Liver (tissue), 9 donors: ENCODE data around the gene TMEM98. TPM values are rescaled to one million over a fixed set of nuclear protein-coding genes. Genes with fewer than 3 reads are reported as not detected.
"Not testable (repeated sequence)": the region's sequence is repeated elsewhere in the genome, so short reads cannot be mapped to it uniquely, and the experiment has no call there.

Experiments
- DNase-seq: peaks from one replicate; pipeline ENCODE4 v3.0.0-alpha.2; 2017; ENCODE audit warnings: low spot score
- H3K27ac ChIP-seq, 2 donors: one replicate each; pipeline ENCODE4 v1.7.0; 2013; ENCODE audit warnings: inconsistent platforms in 2 of 2, low read length in 2 of 2, control low read depth in 1 of 2, low read depth in 1 of 2, mild to moderate bottlenecking in 1 of 2
- H3K27me3 ChIP-seq, 4 donors: one replicate each; pipeline versions ENCODE4 v1.6.1 to v1.7.0; 2013; ENCODE audit warnings: low read length in 3 of 4, inconsistent platforms in 1 of 4, mild to moderate bottlenecking in 1 of 4, moderate library complexity in 1 of 4; ENCODE audit not compliant: control insufficient read depth in 4 of 4, insufficient read depth in 4 of 4
- H3K36me3 ChIP-seq, 4 donors: one replicate each; pipeline versions ENCODE4 v1.6.1 to v1.7.0; 2013; ENCODE audit warnings: low read length in 3 of 4, mild to moderate bottlenecking in 3 of 4, low read depth in 1 of 4, moderate library complexity in 1 of 4; ENCODE audit not compliant: control insufficient read depth in 4 of 4, insufficient read depth in 3 of 4
- H3K4me1 ChIP-seq, 4 donors: one replicate each; pipeline versions ENCODE4 v1.6.1 to v1.7.0; 2013; ENCODE audit warnings: low read length in 3 of 4, mild to moderate bottlenecking in 3 of 4, moderate library complexity in 1 of 4; ENCODE audit not compliant: control insufficient read depth in 4 of 4, insufficient read depth in 4 of 4
- H3K4me3 ChIP-seq, 3 donors: one replicate each; pipeline versions ENCODE4 v1.6.1 to v1.7.0; 2013; ENCODE audit warnings: low read length in 3 of 3, control low read depth in 1 of 3, low read depth in 1 of 3, mild to moderate bottlenecking in 1 of 3
- H3K9ac ChIP-seq, 2 donors: one replicate each; pipeline ENCODE4 v1.7.0; 2013; ENCODE audit warnings: low read length in 2 of 2, mild to moderate bottlenecking in 2 of 2, moderate library complexity in 2 of 2, control low read depth in 1 of 2, low read depth in 1 of 2
- H3K9me3 ChIP-seq, 4 donors: one replicate each; pipeline versions ENCODE4 v1.6.1 to v1.7.0; 2013; ENCODE audit warnings: low read length in 3 of 4; ENCODE audit not compliant: control insufficient read depth in 4 of 4
- FOXA1 ChIP-seq: IDR thresholded peaks from 2 replicates; pipeline ENCODE4 v1.6.1; 2016; ENCODE audit warnings: antibody characterized with exemption
- FOXA2 ChIP-seq: IDR thresholded peaks from 2 replicates; pipeline ENCODE4 v1.6.1; 2016; ENCODE audit warnings: antibody characterized with exemption
- HNF4G ChIP-seq: IDR thresholded peaks from 2 replicates; pipeline ENCODE4 v1.6.1; 2016; ENCODE audit warnings: antibody characterized with exemption
- JUND ChIP-seq, 2 donors: IDR thresholded peaks; 2 replicates each; pipeline ENCODE4 v1.6.1; 2016; ENCODE audit warnings: antibody characterized with exemption in 2 of 2
- NR2F2 ChIP-seq: IDR thresholded peaks from 2 replicates; pipeline ENCODE4 v1.6.1; 2016; ENCODE audit warnings: antibody characterized with exemption
- RXRA ChIP-seq, 2 donors: IDR thresholded peaks; 2 replicates each; pipeline ENCODE4 v1.6.1; 2017 to 2018; ENCODE audit warnings: antibody characterized with exemption in 2 of 2, mild to moderate bottlenecking in 1 of 2
- SP1 ChIP-seq: IDR thresholded peaks from 2 replicates; pipeline ENCODE4 v1.6.1; 2018; ENCODE audit warnings: antibody characterized with exemption, mild to moderate bottlenecking
- TAF1 ChIP-seq: conservative IDR thresholded peaks from 2 replicates; pipeline ENCODE4 v1.6.1; 2016; ENCODE audit warnings: antibody characterized with exemption, mild to moderate bottlenecking
- WGBS: extraction: QIAGEN DNeasy Blood & Tissue Kit; methylation state at CpG from one replicate; pipeline ENCODE4 v1.1.7; 2013; 5-methylcytosine and 5-hydroxymethylcytosine counted together
- polyA plus RNA-seq, 2 donors: library from polyadenylated mRNA; stranded (reverse) in 1 of 2; unstranded in 1 of 2; fragments of 200-250 nt in 1 of 2; fragments of >200 nt in 1 of 2; fragmentation: Nextera tagmentation in 1 of 2; extraction: Ambion mirVana in 1 of 2; gene quantifications; one replicate each; pipeline versions ENCODE4 v1.2.1 to v1.2.3, GENCODE V29; 2013 to 2015
- total RNA-seq, 2 donors: library from RNA; depleted of rRNA; stranded (reverse); fragments of >200 nt; gene quantifications; one replicate each; pipeline ENCODE4 v1.2.3, GENCODE V29; 2014
- TF ChIP-seq, protein P1 (sequence below): IDR thresholded peaks from 2 replicates; pipeline ENCODE4 v1.6.1; 2016; ENCODE audit warnings: antibody characterized with exemption
- TF ChIP-seq, protein P2 (sequence below): IDR thresholded peaks from 2 replicates; pipeline ENCODE4 v1.6.1; 2016; ENCODE audit warnings: antibody characterized with exemption
- TF ChIP-seq, protein P3 (sequence below): IDR thresholded peaks from 2 replicates; pipeline ENCODE4 v1.6.1; 2016; ENCODE audit warnings: antibody characterized with exemption
- TF ChIP-seq, protein P4 (sequence below): IDR thresholded peaks from 2 replicates; pipeline ENCODE4 v1.6.1; 2016; ENCODE audit warnings: antibody characterized with exemption, mild to moderate bottlenecking
- donor health status: healthy.
- donor health status: healthy.
- donor health status: healthy.
- donor health status: healthy.
- donor health status: healthy.

Gene TMEM98
- total and polyA plus RNA-seq, 4 donors = 7.0 to 17.5 (median 10.7) TPM

DNA sequence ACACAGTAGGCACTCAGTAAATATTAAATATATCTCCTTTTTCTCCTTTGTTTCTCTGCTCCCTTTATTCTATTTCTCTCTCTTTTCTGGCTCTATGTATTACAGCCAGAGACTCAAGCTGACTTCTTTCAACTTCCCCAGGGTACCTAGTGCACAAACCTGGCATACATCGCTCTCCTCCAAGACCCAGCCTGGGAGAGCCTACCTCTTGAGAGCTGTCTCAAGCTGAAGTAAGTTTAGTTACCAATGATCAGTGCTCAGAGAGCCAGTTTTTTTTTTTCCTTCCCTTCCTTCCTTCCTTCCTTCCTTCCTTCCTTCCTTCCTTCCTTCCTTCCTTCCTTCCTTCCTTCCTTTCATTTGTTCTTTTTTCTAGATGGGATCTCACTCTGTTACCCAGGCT lies 19.8 kb downstream of the TMEM98 start (continued):
- TF ChIP-seq SP1 = no peak
- no peak for TF ChIP-seq HNF4G
- TF ChIP-seq NR2F2 = no peak
- no peak for TF ChIP-seq RXRA (IDR thresholded peaks at IDR 0.05)
- TF ChIP-seq JUND (IDR thresholded peaks at IDR 0.05) = no peak
- TF ChIP-seq, protein P1, sequence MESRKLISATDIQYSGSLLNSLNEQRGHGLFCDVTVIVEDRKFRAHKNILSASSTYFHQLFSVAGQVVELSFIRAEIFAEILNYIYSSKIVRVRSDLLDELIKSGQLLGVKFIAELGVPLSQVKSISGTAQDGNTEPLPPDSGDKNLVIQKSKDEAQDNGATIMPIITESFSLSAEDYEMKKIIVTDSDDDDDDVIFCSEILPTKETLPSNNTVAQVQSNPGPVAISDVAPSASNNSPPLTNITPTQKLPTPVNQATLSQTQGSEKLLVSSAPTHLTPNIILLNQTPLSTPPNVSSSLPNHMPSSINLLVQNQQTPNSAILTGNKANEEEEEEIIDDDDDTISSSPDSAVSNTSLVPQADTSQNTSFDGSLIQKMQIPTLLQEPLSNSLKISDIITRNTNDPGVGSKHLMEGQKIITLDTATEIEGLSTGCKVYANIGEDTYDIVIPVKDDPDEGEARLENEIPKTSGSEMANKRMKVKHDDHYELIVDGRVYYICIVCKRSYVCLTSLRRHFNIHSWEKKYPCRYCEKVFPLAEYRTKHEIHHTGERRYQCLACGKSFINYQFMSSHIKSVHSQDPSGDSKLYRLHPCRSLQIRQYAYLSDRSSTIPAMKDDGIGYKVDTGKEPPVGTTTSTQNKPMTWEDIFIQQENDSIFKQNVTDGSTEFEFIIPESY = no peak
- no peak for TF ChIP-seq FOXA1
- no peak for TF ChIP-seq TAF1
- TF ChIP-seq FOXA2 = no peak

DNA sequence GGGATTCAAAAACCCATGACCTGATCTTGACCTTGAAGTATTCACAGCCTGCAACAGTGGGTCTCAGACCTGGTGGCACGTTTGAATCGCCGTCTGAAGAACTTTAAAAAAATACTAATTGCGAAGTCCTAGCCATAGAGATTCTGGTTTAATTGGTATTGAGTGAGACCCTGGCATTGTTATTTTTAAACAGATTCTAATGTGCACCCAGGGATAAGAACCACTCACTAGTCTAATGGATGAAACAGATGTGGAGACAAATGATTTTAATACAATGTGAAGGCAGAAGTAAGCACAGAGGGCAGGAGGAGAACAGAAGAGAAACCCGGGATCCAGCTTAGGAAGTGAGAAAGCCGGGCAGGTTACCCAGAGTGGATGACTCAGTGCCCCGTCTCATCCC lies 21.2 kb downstream of the TMEM98 start:
- Histone ChIP-seq H3K9ac (no peak overlapping the region), H3K27ac (no peak overlapping the region), H3K4me1 (peaks cover 0 to 9% (median under 1%) of the 10 kb centered on the region in 4 donors), H3K36me3 (no peaks in the 10 kb centered on the region), H3K4me3 (no peak overlapping the region), H3K9me3 (no peaks in the 10 kb centered on the region), H3K27me3 (no peaks in the 10 kb centered on the region)
- 81% methylated on average over 7 of the region's 7 CpGs for WGBS
- TF ChIP-seq, protein P2, sequence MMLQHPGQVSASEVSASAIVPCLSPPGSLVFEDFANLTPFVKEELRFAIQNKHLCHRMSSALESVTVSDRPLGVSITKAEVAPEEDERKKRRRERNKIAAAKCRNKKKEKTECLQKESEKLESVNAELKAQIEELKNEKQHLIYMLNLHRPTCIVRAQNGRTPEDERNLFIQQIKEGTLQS = no peak
- TF ChIP-seq, protein P3, sequence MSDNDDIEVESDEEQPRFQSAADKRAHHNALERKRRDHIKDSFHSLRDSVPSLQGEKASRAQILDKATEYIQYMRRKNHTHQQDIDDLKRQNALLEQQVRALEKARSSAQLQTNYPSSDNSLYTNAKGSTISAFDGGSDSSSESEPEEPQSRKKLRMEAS = no peak
- TF ChIP-seq SP1 = no peak
- TF ChIP-seq, protein P1 = no peak
- TF ChIP-seq TAF1 = no peak
- TF ChIP-seq HNF4G = no peak
- TF ChIP-seq RXRA (IDR thresholded peaks at IDR 0.05) = no peak
- no peak for TF ChIP-seq JUND (IDR thresholded peaks at IDR 0.05)
- no peak for TF ChIP-seq FOXA1
- TF ChIP-seq NR2F2 = no peak
- TF ChIP-seq, protein P4, sequence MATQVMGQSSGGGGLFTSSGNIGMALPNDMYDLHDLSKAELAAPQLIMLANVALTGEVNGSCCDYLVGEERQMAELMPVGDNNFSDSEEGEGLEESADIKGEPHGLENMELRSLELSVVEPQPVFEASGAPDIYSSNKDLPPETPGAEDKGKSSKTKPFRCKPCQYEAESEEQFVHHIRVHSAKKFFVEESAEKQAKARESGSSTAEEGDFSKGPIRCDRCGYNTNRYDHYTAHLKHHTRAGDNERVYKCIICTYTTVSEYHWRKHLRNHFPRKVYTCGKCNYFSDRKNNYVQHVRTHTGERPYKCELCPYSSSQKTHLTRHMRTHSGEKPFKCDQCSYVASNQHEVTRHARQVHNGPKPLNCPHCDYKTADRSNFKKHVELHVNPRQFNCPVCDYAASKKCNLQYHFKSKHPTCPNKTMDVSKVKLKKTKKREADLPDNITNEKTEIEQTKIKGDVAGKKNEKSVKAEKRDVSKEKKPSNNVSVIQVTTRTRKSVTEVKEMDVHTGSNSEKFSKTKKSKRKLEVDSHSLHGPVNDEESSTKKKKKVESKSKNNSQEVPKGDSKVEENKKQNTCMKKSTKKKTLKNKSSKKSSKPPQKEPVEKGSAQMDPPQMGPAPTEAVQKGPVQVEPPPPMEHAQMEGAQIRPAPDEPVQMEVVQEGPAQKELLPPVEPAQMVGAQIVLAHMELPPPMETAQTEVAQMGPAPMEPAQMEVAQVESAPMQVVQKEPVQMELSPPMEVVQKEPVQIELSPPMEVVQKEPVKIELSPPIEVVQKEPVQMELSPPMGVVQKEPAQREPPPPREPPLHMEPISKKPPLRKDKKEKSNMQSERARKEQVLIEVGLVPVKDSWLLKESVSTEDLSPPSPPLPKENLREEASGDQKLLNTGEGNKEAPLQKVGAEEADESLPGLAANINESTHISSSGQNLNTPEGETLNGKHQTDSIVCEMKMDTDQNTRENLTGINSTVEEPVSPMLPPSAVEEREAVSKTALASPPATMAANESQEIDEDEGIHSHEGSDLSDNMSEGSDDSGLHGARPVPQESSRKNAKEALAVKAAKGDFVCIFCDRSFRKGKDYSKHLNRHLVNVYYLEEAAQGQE = no peak
- DNase-seq = no peak

DNA sequence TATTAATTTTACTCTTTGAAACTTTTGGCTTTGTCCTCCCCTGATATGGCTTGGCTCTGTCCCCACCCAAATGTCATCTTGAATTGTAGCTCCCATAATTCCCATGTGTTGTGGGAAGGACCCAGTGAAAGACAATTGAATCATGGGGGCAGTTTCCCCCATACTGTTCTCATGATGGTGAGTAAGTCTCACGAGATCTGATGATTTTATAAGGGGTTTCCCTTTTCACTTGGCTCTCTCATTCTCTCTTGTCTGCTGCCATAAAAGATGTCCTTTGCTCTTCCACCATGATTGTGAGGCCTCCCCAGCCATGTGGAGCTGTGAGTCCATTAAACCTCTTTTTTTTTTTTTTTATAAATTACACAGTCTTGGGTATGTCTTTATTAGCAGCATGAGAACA lies 24.5 kb downstream of the TMEM98 start:
- not testable (repeated sequence) for DNase-seq, H3K36me3 ChIP-seq, H3K4me1 ChIP-seq, H3K27ac ChIP-seq, H3K9ac ChIP-seq, H3K27me3 ChIP-seq, H3K9me3 ChIP-seq, H3K4me3 ChIP-seq
- 82% methylated on average over 1 of the region's 1 CpG for WGBS
